NT2/D1 (cell line): ENCODE results near the gene NANOS2.

Source experiments
- SUZ12 ChIP-seq: IDR thresholded peaks from 2 replicates; pipeline ENCODE4 v1.6.1; 2011; ENCODE audit not compliant: insufficient read length, insufficient read depth; ENCODE audit errors: extremely low read depth
- YY1 ChIP-seq: IDR thresholded peaks from 2 replicates; pipeline ENCODE4 v1.6.1; 2011; ENCODE audit not compliant: insufficient read length, insufficient read depth
- ZNF274 ChIP-seq: IDR thresholded peaks from 2 replicates; pipeline ENCODE4 v1.6.1; 2011; ENCODE audit warnings: mild to moderate bottlenecking, low read depth, low read length

DNA sequence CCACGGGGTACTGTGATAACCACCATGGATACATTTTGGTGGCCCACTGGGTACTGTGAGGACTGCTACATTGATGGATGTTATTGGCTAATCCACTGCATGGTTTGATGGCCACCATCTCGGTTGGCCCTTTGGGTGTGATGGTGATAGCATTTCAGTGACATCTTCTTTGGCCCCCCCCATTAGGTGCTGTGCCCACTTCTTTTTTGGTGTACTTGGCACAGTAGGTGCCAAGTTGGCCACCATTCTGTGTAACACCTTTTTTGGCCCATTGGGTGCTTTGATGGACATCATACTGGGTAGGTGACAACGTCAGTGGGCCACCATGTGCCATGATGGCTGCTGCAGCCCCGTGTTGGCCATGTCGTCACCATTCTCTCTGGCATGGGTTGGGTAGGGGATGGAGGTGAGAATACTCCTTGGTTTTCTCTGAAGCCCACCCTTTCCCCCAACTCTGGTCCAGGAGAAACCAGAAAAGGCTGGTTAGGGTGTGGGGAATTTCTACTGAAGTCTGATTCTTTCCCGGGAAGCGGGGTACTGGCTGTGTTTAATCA, 41.3 kb downstream of the NANOS2 start:
- TF ChIP-seq YY1 (no peak), SUZ12 (no peak), ZNF274 (no peak)
